HepG2 (cell line): ENCODE data around the gene MICAL3. TPM values are rescaled to one million over a fixed set of nuclear protein-coding genes. Genes with fewer than 3 reads are reported as not detected.

ENCODE experiments used
- ARID2 ChIP-seq: sonication (generic); formaldehyde crosslinking; IDR thresholded peaks from 2 replicates; pipeline ENCODE4 v1.8.1; 2022; ENCODE audit warnings: mild to moderate bottlenecking, missing genetic modification reagents, borderline replicate concordance
- ATRX ChIP-seq: sonication (generic); formaldehyde crosslinking; IDR thresholded peaks from 2 replicates; pipeline ENCODE4 v1.4.0; 2020; ENCODE audit warnings: missing genetic modification reagents, borderline replicate concordance
- DPF2 ChIP-seq: sonication (generic); formaldehyde crosslinking; IDR thresholded peaks from 2 replicates; pipeline ENCODE4 v1.4.0; 2020; ENCODE audit warnings: mild to moderate bottlenecking, low read depth, missing genetic modification reagents, borderline replicate concordance
- HIVEP1 ChIP-seq: sonication (generic); formaldehyde crosslinking; IDR thresholded peaks from 2 replicates; pipeline ENCODE4 v1.4.0; 2020; ENCODE audit warnings: mild to moderate bottlenecking, missing genetic modification reagents
- IRF2 ChIP-seq: IDR thresholded peaks from 2 replicates; pipeline ENCODE4 v1.6.1; 2018; ENCODE audit warnings: missing genetic modification reagents, missing compliant biosample characterization
- KDM1A ChIP-seq: IDR thresholded peaks from 2 replicates; pipeline ENCODE4 v1.6.1; 2016; ENCODE audit warnings: missing compliant biosample characterization
- MXI1 ChIP-seq: IDR thresholded peaks from 3 replicates; pipeline ENCODE4 v1.6.1; 2012; ENCODE audit warnings: low read depth, low read length, inconsistent platforms, borderline replicate concordance
- PAX8 ChIP-seq: sonication (generic); formaldehyde crosslinking; IDR thresholded peaks from 2 replicates; pipeline ENCODE4 v1.8.0; 2022; ENCODE audit warnings: mild to moderate bottlenecking, missing genetic modification reagents, borderline replicate concordance
- PITX1 ChIP-seq: sonication (generic); formaldehyde crosslinking; IDR thresholded peaks from 2 replicates; pipeline ENCODE4 v1.5.1; 2020; ENCODE audit warnings: mild to moderate bottlenecking, missing genetic modification reagents
- RAD21 ChIP-seq: fragments of 450-650 bp; formaldehyde crosslinking; IDR thresholded peaks from 2 replicates; pipeline ENCODE4 v1.5.0; 2020; ENCODE audit warnings: mild to moderate bottlenecking
- SAFB2 ChIP-seq: sonication (generic); formaldehyde crosslinking; IDR thresholded peaks from 2 replicates; pipeline ENCODE4 v1.5.1; 2020; ENCODE audit warnings: missing genetic modification reagents, low read depth, mild to moderate bottlenecking, borderline replicate concordance
- SIN3A ChIP-seq: IDR thresholded peaks from 2 replicates; pipeline ENCODE4 v1.6.1; 2011; ENCODE audit warnings: low read depth, mild to moderate bottlenecking, control low read depth, low read length, borderline replicate concordance
- YY1 ChIP-seq: IDR thresholded peaks from 2 replicates; pipeline ENCODE4 v1.6.1; 2011; ENCODE audit warnings: low read length, low read depth, moderate library complexity, mild to moderate bottlenecking; ENCODE audit not compliant: insufficient read depth, insufficient replicate concordance
- ZBTB38 ChIP-seq: sonication (generic); formaldehyde crosslinking; IDR thresholded peaks from 2 replicates; pipeline ENCODE4 v1.5.1; 2020; ENCODE audit warnings: mild to moderate bottlenecking, missing genetic modification reagents
- ZNF160 ChIP-seq: sonication (generic); formaldehyde crosslinking; IDR thresholded peaks from 2 replicates; pipeline ENCODE4 v1.8.0; 2022; ENCODE audit warnings: mild to moderate bottlenecking, inconsistent platforms, missing genetic modification reagents
- ZNF333 ChIP-seq: sonication (generic); formaldehyde crosslinking; IDR thresholded peaks from 2 replicates; pipeline ENCODE4 v1.4.0; 2020; ENCODE audit warnings: mild to moderate bottlenecking, missing genetic modification reagents, borderline replicate concordance
- ZNF367 ChIP-seq: sonication (generic); formaldehyde crosslinking; IDR thresholded peaks from 2 replicates; pipeline ENCODE4 v1.4.0; 2020; ENCODE audit warnings: missing genetic modification reagents, borderline replicate concordance
- ZNF530 ChIP-seq: sonication (generic); formaldehyde crosslinking; IDR thresholded peaks from 2 replicates; pipeline ENCODE4 v1.5.0; 2020; ENCODE audit warnings: low read depth, mild to moderate bottlenecking, missing genetic modification reagents
- ZNF552 ChIP-seq: sonication (generic); formaldehyde crosslinking; IDR thresholded peaks from 2 replicates; pipeline ENCODE4 v1.9.0; 2022; ENCODE audit warnings: missing genetic modification reagents, mild to moderate bottlenecking, borderline replicate concordance
- ZNF616 ChIP-seq: sonication (generic); formaldehyde crosslinking; IDR thresholded peaks from 2 replicates; pipeline ENCODE4 v1.5.0; 2020; ENCODE audit warnings: low read depth, mild to moderate bottlenecking, missing genetic modification reagents
- ZNF761 ChIP-seq: sonication (generic); formaldehyde crosslinking; conservative IDR thresholded peaks from 2 replicates; pipeline ENCODE4 v1.4.0; 2020; ENCODE audit warnings: mild to moderate bottlenecking, missing genetic modification reagents
- ZNF777 ChIP-seq: sonication (generic); formaldehyde crosslinking; IDR thresholded peaks from 2 replicates; pipeline ENCODE4 v1.4.0; 2020; ENCODE audit warnings: missing genetic modification reagents
- ZNF878 ChIP-seq: sonication (generic); formaldehyde crosslinking; IDR thresholded peaks from 2 replicates; pipeline ENCODE4 v1.8.1; 2023; ENCODE audit warnings: mild to moderate bottlenecking, missing genetic modification reagents, moderate library complexity
- polyA plus RNA-seq, 8 experiments: library from polyadenylated mRNA; depleted of rRNA in 3 of 8; stranded (reverse) in 7 of 8; unstranded in 1 of 8; fragments of >200 nt; fragmentation: Illumina TruSeq in 4 of 8; extraction: Trizol in 4 of 8; gene quantifications; 2 replicates each; pipeline versions ENCODE4 v1.2.1 to v1.2.3, GENCODE V29; 2011 to 2016; ENCODE audit warnings: low read depth in 4 of 8, missing spikeins in 1 of 8, mixed read lengths in 1 of 8; ENCODE audit not compliant: insufficient read depth in 1 of 8
- total RNA-seq, 5 experiments: library from RNA; depleted of rRNA; stranded (reverse); fragments of >200 nt; fragmentation: Illumina TruSeq; extraction: Trizol; gene quantifications; 2 replicates each; pipeline ENCODE4 v1.2.3, GENCODE V29; 2016; ENCODE audit warnings: low read depth in 1 of 5
- TF ChIP-seq, protein P1 (sequence below): sonication (generic); formaldehyde crosslinking; conservative IDR thresholded peaks from 2 replicates; pipeline ENCODE4 v1.8.0; 2022; ENCODE audit warnings: mild to moderate bottlenecking, moderate library complexity, missing genetic modification reagents
- TF ChIP-seq, protein P2 (sequence below): sonication (generic); formaldehyde crosslinking; IDR thresholded peaks from 2 replicates; pipeline ENCODE4 v1.9.0; 2021; ENCODE audit warnings: missing genetic modification reagents, mild to moderate bottlenecking, borderline replicate concordance

The MICAL3 gene
- total and polyA plus RNA-seq, 2 of the 13 experiments (the other 11 are each of a cell fraction or from before 2014, with no cell fraction given), result 5.3 to 12.5 TPM

DNA sequence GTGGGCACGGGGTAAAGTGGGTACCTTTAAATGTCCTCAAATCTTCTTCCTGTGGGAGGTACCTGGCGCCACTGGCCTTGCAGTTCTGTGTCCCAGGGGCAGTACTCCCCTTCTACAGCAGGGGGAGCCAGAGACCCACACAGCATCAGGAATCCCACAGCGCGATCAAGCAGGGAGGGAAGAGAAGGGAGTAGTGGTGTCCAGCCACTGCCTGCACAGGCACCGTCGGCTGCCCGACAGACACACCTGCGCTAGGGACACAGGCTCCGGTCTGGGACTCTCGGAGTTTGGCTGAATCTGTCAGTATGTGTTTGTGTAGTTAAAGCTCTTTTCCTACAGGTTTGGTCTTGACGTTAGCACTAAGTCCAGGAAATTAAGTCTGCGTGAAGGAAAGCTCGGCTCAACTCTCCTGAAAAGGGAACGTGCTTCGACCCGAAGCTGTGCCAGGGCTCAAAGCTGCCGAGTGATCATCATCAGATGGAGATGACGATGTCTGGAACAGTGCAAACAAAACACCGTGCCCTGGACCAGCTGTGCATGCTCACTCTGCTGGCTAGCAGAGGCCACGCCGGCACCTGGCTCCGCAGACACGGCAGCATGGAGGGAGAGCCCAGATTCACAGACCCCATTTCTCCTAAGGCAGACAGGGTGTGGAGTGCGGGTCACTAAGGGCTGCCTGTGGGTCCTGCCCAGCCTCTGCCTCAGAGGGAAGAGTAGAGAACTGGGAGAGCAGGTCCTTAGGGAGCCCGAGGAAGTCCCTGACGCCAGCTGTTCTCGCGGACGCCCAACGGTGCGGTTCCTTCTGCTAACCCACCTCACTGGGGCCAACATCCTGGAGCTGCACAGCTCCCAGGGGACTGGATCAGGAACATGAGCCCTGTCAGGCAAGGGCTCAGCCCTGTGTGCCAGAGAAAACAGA lies 194.1 kb downstream of the MICAL3 start (continued):
- TF ChIP-seq ZNF761 (no peak), ZNF552 (CRISPR knock-in tag) (no peak), DPF2 (CRISPR knock-in tag) (no peak), ZNF530 (CRISPR knock-in tag) (no peak), KDM1A (CRISPR knock-in tag) (no peak), ZNF616 (CRISPR knock-in tag) (no peak), ZNF333 (CRISPR knock-in tag) (no peak), RAD21 (CRISPR knock-in tag) (peak; percentile 94), MXI1 (no peak), HIVEP1 (CRISPR knock-in tag) (no peak), SAFB2 (CRISPR knock-in tag) (no peak), PAX8 (CRISPR knock-in tag) (no peak), SIN3A (no peak), ZNF777 (CRISPR knock-in tag) (no peak), ZNF160 (CRISPR knock-in tag) (no peak), ARID2 (CRISPR knock-in tag) (no peak), YY1 (no peak), IRF2 (no peak), ZNF878 (CRISPR knock-in tag) (no peak), ZNF367 (CRISPR knock-in tag) (no peak), PITX1 (no peak), ZBTB38 (CRISPR knock-in tag) (peak; percentile 64; the same call in 1 of the 2 replicates), ATRX (no peak)
- TF ChIP-seq, protein P1, sequence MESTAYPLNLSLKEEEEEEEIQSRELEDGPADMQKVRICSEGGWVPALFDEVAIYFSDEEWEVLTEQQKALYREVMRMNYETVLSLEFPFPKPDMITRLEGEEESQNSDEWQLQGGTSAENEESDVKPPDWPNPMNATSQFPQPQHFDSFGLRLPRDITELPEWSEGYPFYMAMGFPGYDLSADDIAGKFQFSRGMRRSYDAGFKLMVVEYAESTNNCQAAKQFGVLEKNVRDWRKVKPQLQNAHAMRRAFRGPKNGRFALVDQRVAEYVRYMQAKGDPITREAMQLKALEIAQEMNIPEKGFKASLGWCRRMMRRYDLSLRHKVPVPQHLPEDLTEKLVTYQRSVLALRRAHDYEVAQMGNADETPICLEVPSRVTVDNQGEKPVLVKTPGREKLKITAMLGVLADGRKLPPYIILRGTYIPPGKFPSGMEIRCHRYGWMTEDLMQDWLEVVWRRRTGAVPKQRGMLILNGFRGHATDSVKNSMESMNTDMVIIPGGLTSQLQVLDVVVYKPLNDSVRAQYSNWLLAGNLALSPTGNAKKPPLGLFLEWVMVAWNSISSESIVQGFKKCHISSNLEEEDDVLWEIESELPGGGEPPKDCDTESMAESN, result no peak
- TF ChIP-seq, protein P2, sequence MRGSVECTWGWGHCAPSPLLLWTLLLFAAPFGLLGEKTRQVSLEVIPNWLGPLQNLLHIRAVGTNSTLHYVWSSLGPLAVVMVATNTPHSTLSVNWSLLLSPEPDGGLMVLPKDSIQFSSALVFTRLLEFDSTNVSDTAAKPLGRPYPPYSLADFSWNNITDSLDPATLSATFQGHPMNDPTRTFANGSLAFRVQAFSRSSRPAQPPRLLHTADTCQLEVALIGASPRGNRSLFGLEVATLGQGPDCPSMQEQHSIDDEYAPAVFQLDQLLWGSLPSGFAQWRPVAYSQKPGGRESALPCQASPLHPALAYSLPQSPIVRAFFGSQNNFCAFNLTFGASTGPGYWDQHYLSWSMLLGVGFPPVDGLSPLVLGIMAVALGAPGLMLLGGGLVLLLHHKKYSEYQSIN (CRISPR knock-in tag), result no peak
